Stimulated activated CD8-positive, alpha-beta memory T cell treated with anti-CD3 and anti-CD28 coated beads, Interleukin-7, amount 100 ng/mL, for 1 hour (primary cell): ENCODE data around the gene PEX14.
"Not testable (repeated sequence)": the region's sequence is repeated elsewhere in the genome, so short reads cannot be mapped to it uniquely, and the experiment has no call there.

ENCODE experiments used
- DNase-seq, 2 donors: peaks; one replicate each; pipeline ENCODE4 v3.0.0-alpha.2; 2020; ENCODE audit warnings: low read depth in 2 of 2

PEX14 gene

DNA sequence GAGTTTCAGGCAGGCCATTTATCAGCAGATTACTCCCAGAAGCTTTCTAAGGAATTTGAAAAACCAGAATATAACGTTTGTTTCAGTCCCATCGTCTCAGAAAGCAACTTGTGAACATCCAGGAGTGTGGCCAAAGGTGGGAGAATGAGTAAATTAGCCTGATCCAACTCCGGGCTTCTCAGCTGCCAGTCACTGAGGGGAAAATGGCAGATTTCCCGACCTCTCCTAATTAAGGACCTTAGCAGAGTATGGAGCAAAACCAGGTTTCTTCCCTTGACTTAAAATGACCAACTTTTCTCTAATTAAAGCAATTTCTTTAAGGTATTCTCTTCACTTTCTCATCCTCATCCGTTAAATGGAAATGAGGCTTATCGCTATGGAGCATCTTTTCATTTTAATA, 23.9 kb upstream of the PEX14 start:
- no peak for DNase-seq

DNA sequence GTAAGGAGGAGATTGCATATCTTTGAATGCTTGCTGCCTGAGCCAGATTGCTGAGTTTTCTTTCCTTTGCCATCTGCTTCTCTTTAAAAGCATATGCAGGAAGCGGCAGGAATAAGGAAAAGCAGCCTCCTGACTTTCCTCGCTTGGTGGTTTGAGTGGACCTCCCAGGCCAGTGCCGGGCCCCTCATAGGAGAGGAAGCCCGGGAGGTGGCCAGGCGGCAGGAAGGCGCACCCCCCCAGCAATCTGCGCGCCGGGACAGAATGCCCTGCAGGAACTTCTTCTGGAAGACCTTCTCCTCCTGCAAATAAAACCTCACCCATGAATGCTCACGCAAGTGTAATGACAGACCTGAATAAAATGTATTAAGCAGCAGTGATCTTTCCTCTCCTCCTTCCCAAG, 23.5 kb upstream of the PEX14 start:
- DNase-seq = no peak

DNA sequence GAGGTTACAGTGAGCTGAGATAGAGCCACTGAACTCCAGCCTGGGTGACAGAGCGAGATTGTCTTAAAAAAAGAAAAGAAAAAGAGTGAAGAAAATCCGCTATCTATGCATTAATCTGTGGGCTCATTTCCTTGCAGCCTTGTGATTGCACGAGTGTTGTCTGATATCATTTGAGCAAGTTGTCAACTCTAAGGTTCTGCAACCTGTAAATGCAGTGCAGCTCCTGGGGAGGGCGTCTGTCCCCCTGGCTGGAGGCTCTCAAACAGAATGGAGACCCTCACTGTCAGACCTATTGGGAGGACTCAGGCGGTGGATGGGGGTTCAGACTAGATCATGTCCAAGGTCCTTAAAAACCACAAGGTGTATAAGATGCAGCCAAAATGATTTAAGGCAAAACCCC, 18.7 kb upstream of the PEX14 start:
- no peak for DNase-seq

DNA sequence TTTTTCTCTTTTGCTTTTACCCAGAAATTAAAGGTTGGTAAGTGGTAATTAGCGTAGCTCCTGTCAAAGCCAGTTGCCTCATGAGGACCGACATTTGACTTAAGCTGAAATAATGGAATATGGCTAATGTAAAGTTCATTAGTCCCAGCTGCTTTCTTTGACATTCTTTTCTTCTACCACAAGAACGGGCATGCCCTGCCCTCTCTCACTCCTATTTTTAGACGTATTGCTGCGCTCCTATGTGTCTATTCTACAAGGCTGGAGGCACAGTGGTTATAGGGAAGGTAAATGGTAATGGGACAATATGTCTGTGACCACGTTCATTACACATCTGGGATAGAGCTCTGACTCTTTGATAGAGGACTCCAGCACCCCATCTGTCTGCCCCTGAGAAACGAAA, 18.1 kb upstream of the PEX14 start:
- DNase-seq = no peak

DNA sequence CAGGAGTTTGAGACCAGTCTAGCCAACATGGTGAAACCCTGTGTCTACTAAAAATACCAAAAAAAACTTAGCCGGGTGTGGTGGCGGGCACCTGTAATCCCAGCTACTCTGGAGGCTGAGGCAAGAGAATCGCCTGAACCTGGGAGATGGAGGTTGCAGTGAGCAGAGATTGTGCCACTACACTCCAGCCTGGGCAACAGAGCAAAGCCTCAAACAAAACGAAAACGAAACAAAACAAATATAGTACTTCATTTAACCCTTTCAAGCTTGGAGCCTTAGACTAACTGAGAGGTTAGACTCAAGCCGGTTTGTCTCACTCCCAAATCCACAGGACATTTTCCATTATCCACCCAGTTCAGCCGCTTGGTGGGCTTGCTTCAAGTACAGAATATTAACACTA, 17.3 kb upstream of the PEX14 start:
- DNase-seq = not testable (repeated sequence)

DNA sequence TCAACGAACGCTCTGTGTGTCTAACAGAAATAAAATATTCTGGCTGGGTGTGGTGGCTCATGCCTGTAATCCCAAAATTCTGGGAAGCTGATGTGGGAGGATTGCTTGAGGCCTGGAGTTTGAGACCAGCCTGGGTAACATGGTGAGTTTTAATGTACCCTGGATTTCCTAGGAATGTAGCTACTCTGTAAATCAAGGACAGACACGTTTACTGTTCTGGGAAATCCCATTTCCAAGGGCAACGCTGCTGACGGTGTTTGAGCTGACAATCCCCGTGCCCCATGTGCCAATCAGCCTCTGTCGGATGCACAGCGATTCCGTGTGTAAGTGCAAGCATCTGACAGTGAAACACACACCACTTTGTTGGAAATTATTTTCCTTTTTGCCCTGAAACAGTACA, 16.9 kb upstream of the PEX14 start:
- DNase-seq = no peak

DNA sequence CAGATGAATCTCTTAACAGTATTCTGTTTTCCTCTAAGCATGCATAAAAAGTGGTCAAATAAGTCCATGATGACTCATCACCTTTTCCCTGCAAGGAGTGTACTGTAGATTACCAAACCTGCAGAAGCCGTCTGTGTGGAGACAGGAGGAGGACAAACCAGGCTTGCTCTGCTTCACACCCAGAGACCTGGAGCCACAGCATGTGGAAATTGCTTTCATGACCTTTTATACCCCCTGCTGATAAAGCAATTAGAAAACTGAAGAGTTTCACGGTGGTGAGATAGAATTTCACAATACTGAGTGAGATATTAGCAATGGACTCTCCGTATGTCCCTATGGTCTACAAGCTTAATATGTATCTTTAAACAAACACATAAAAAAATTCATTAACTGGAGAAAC, 15.6 kb upstream of the PEX14 start:
- DNase-seq = no peak

DNA sequence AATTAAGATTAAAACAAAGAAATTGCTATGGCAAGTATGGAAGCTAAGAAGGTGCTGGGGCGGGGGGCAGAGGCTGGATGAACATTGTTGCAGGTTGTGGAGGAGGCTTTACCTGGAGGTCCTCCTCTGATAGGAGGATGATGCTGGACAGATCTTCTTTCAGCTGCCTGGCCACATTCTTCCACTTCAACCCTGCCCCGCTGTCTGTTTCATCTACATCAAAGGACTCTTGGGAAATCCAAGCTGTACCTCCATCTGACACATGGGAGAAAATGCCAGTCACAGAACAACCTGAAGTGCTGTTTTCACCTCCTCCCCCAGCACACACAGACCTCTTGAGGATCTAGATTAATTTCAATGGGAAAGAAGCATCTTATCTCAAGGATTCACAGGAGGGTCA, 7.7 kb upstream of the PEX14 start:
- no peak for DNase-seq

DNA sequence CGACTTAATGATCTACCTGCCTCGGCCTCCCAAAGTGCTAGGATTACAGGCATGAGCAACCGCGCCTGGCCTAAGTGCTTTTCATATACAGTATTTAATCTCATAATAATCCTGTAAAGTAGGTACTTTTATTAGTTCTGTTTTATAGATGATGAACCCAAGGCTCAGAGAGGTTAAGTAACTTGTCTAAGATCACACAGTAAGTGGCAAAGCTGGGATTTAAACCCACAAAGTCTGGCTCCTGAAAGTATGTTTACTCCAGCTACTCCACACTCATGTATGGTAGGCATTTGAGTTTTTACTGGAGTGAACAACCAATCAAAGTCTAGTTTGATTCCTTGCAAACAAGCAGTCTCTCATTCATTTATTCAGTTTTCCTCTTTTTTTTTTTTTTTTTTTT, 4.7 kb upstream of the PEX14 start:
- DNase-seq = no peak

DNA sequence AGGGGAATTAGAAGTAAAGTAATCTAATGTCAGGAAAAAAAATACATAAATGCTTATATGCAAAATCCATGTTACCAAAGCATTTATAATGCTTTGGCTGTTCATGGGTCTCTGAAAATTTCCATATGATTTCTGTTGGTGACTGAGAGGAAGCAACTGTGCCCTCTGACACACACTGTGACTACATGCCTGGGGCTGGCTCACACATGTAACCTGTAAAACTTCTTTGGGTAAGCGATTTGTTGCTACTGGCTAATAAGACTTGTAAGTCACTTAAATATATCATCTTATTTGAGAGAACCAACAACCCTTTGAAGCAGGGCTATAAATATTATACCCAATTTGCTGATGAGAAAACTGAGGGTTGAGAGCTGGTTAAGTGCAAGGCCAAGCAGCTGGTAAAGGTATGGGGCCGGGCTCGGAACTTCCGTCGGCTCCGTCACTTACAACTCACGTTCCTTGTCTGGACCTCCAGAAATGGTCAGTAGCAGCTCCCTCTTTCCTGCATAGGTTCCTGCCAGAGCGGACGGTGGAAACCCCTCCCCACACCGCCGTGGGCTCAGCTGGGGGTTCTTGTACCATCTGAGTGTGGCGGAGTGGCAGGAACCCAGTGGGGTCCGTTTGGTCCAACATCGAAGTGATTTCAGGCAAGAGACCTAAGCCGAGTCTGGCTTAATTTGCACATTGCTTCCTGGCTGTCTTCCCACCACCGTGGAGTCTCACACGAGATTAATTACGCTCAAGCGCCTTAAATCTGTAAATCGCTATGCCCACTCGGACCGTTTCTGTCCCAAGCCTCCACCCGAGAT, 3.1 kb upstream of the PEX14 start:
- DNase-seq = no peak

DNA sequence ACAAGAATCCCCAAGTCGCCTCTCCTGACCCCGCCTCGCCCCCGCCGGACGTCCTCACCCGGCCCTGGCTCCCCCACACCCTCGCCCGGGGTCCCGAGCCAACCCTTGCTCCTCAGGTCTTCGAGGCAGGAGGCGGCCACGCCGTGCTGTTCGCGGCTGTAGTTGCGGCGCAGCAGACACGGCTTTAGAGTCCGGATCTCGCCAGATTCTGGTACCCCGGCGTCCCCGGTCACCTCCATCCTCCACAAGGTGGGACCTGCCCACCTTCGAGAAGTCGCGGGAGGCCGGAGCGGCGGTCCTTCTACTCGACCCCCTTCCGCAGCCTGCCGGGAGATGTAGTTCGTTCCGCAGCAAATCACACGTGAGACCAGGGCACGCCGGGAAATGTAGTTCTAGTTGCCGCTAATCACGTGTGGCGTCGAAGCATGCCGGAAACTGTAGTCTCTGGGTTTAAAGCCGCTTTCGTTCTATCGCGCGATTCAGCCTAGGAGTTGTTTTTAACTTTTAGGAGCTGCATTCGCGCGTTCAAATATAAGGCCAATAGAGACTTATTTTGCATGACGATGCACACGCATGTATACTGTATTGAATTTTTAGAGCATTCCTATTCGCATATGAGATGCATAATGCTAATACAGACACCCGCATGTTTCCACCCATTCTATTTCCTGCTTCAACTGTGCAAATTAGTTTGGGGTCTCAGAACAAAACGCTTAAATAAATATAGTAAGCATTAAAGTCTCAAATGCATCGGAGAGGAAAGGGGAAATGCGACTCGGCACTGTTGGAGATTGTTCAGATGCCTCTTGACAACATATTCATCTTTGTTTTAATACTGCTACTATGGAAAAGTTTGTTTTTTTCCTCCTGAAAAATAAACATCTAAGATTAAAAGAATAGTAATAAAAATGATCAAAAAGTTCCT, 2.3 kb upstream of the PEX14 start, which contains the start of gene DFFA:
Gene DFFA, minus strand, starts transcription at position 310 of the 925 bp plus-strand sequence. Its CDS starts 71 bp downstream, at position 239.
- peak; percentile 76 to 84 for DNase-seq

DNA sequence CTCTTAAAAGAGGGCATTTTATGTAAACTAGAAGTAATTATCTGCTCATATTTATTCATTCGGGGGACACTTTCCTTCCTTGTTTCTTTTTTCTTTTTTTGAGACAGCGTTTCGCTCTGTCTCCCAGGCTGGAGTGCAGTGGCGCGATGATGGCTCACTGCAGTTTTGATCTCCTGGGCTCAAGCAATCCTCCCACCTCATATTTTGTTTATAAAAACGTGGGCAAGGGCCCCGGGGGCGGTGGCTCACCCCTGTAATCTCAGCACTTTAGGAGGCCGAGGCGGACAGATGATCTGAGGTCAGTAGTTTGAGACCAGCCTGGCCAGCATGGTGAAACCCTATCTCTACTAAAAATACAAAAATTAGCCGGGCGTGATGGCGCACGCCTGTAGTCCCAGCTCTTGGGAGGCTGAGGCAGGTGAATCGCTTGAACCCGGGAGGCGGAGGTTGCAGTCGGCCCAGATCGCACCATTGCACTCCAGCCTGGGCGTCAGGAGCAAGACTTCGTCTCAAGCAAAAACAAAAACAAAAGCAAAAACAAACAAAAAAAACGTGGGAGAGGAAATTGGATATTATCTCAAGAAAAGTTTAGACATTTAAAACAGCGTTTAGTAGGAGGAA, 1.5 kb upstream of the PEX14 start:
- DNase-seq = no peak

DNA sequence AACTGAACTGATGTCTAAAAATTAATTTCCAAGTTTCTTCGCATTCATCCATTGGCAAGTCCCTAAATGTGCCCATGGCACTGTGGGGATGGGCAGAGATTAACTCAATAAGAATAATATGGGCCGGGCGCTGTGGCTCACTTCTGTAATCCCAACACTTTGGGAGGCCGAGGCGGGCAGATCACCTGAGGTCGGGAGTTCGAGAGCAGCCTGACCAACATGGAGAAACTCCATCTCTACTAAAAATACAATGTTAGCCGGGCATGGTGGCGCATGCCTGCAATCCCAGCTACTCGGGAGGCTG, 489 bp upstream of the PEX14 start:
- not testable (repeated sequence) for DNase-seq

DNA sequence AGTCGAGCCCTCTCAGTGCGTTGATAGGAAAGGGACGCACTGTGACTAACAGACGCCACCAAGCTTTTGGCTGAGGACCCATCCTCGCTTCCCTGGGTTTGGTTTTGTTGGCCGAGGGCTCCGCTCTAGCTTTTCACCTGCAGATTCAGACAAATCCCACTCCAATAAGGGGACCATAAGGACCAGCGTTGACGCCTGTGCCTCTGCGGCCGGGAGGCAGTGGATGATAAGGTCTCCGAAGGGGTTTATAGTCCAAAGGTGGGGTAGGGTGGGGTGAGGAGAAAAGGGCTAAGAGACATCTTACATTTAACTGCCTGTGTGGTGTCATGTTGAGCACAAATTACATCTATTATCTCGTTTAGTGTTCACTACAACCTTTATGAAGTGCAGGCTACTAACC, 760 bp downstream of the PEX14 start:
- no peak for DNase-seq

DNA sequence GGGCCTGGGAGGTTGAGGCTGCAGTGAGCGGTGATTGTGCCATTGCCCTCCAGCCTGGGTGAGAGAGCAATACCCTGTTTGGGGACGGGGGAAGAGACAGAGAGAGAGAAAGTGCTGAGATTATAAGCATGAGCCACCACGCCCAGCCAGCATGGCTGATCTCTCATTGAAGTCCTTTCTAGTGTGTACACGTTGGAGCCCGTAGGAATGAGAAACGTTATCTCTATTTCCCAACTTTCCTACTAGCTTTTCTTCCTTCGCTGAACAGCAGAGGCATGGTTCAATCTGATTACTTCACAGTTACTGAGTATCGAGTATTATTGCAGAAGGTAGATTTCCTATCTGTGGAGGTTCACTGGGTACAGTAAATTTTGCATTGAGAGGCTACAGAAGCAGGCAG, 4.5 kb downstream of the PEX14 start:
- DNase-seq = no peak

DNA sequence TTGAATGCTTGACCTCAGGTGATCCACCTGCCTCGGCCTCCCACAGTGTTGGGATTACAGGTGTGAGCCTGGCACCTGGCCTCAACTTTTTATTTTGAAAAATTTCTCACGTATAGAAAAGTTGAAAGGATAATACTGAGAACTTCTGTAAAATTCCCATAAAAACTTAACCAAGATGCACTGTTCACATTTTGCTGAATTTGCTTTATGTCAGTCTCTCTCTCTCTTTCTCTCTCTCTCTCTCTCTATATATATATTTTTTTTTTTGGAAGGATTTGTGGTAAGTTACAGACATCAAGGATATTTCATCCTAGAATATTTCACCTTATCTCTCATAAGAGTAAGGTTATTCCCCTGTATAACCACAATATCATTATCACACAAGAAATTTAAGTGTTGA, 5.9 kb downstream of the PEX14 start:
- DNase-seq = no peak

DNA sequence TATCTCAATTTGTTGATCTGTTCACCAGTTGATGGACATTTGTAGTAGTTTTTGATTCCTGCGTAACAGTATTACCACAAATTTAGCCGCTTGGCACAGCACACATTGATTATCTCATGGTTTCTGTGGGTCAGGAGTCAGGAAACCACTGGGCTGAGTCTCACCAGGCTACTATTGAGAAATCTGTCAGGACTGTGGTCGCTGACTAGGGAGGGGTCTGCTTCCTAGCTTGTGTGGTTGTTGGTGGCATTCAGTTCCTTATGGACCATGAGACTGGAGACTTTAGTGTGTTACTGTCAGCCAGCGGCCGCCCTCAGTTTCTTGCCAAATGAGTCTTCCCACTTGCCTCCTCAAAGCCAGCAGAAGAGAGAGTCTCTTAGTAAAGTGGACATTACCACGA, 9.8 kb downstream of the PEX14 start:
- DNase-seq = no peak

DNA sequence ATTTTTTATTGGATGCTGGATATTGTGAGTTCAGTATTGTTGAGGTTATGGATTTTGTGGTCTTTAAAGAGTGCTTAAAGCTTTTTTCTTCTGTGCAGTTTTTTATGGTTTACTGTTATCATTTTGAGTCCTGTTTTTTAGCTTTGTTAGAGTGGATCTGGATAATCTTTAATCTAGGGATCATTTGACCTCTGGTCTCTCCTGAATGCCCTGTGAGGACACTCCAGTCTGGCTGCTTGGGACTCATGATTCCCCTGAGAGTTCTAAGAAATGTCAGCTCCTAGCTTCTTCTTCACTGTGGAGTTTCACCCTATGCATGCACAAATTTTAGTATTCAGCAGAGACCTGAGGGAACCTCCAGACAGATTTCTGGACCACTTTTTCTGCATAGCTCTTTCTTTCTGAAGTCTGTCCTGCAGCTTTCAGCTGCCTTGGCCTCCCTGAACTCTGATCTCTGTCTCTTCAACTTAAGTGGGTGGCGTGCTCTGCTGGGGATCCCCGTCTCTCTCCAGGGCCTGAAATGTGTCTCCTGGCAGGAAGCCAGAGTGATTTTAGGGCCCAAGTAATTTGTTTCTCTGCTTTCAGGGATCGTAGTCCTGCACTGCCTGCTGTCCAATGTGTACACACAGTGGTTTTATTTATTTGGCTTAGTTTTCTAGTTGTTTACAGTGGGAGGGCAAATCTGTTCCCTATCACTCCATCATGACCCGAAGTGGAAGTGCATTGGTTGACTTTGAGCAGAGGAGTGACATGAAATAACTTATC, 14.7 kb downstream of the PEX14 start:
- DNase-seq = no peak

DNA sequence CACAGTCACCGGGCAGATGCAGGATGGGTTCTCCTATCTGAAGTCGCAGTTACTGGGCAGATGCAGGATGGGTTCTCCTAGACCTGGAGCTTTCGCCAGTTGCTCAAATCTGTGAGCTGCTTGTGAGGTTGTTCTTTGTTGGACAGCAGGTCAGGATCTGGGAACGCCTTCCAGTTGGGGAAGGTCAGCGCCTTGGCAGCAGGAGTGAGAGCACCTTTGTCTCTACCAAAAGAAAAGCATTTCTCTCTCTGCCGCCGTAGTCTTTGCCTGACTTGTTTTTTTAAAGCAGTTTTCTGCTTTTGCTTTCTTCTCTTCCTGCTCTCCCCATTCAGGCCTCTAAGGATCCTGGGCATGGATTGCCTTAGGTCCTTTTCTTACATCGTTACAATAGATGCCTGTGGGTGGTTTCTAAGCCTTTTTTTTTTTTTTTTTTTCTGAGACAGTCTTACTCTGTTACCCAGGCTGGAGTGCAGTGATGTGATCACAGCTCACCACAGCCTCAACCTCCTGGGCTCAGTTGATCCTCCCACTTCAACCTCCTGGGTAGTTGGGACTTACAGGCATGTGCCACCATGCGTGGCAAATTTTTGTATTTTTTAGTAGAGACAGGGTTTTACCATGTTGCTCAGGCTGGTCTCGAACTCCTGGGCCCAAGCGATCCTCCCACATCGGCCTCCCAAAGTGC, 15.7 kb downstream of the PEX14 start:
- DNase-seq = no peak

DNA sequence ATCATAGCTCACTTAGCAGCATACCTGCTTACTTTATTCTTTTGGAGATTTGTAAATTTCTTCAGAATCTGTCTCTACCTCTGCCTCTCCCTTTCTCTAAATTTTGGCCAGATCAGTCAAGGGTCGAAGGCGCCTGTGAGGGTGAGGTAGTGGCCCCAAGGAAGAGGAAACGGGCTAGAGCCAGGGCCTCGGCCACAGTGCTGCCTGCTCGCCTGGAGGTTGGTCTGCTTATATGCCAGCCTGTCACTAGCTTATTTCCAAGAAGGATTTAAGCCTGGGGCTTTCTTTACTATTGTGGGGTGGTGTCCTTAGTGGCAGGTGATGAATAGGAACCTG, 19.6 kb downstream of the PEX14 start:
- no peak for DNase-seq

DNA sequence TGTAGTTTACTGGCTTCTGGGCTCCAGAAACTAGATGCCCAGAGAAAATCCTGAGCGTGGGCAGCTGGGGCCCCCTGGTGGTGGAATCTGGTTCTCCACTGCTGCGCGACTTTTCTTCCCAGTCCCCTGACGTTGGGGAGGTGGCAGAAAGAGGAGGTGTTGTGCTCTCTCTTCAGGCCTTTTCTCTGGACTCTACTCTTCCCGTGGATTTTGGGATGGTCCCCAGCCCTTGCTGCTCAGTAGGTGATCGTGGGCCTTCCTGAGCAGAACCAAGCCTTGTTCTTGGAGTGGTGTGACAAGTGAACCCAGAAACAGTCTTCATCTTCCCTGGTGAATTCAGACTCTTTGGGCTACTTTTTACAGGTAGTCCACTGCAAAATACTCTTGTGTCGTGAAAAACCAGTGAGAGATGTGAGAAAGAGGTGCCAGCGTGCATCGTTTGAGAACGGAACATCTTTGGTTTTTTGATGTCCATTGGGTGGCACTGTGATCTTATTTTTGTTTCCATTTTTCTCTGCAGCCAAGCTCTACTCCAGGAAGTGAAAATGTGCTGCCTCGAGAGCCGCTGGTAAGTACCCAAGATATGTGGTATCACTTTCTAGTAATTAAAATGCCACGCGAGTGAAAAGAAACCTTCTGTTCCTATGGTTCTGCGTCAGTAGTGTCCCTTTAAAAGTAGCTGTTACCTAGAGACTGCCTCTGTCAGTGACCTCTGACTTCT, 20.2 kb downstream of the PEX14 start:
- peak; percentile 64 to 79 for DNase-seq
